Jurkat, Clone E6-1 (cell line): ENCODE results near the gene MAP3K7. TPM values are rescaled to one million over a fixed set of nuclear protein-coding genes. Genes with fewer than 3 reads are reported as not detected.

Source experiments
- DNase-seq: peaks from one replicate; pipeline ENCODE4 v3.0.0-alpha.2; 2011; ENCODE audit warnings: low read depth, low spot score
- H3K4me3 ChIP-seq: 2 replicates; pipeline ENCODE4 v1.5.1; 2011; ENCODE audit warnings: mild to moderate bottlenecking, low read length, control low read depth, moderate library complexity
- polyA plus RNA-seq: library from polyadenylated mRNA; unstranded; fragments of >200 nt; gene quantifications from one replicate; pipeline ENCODE4 v1.2.1, GENCODE V29; 2012; ENCODE audit warnings: missing spikeins; ENCODE audit not compliant: insufficient read length, insufficient read depth

Gene MAP3K7
- 29.6 TPM for polyA plus RNA-seq

DNA sequence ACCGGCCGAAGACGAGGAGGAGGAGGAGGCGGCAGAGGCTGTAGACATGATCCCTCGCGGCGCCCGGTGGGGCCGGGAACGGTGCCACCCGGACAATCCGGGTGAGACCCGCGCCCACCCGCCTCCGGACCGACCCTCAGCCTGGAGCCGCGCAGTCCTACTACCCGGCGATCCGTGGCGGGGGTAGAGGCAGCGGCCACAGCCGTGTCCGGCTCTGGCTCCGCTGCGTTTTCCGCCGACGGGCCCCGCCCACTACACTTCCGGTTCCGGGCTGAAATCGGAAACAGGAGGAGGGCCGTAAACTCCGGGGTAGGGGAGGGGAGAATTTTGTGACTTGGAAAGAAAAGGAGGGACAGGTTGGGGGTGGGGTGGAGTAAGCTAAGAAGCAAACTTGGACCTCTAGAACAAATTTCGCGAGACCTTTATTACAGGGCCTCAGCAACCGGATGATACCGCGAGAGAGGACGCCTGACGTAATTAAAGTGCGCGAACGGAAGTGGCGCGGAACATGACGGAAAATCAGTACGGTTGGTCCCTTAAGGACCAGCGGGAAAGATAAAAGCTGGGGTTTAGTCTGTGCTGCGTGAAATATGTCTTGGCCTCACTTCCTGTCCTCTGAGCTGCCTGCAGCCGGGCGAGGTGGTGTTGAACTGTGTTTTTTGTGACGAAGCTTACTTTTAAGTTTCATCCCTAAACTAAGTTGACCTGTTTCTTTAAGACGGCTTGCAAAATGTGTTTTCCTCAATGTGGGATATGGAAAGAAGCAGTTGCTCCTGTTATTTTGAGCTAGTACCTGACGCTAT, at the start of gene MAP3K7:
TSS of gene MAP3K7 (minus strand) at position 237 of the 803 bp plus-strand sequence. CDS start at position 48, 189 bp downstream.
- H3K4me3 ChIP-seq = peak within 1 kb of the TSS; percentile 84
- peak; percentile 97 for DNase-seq

DNA sequence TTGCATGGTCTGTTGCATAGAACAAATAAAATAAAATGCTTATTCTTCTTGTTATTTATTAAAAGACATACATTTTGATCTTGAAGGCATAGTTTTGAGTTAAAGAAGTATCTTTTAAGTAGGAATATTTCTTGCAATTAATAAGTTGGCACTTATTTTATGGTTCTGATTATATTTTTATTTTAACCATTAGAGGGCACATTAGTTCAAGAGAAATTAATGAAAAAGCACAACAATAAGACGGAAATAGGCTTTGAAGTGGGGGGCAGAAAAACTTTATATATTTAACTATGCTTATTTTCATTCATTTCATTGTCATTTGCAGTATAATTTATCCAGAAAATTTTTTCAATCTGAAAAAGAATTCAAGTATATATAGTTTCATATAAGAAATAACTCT, 44.2 kb upstream of the MAP3K7 start:
- H3K4me3 ChIP-seq = no peak overlapping the region
- no peak for DNase-seq

DNA sequence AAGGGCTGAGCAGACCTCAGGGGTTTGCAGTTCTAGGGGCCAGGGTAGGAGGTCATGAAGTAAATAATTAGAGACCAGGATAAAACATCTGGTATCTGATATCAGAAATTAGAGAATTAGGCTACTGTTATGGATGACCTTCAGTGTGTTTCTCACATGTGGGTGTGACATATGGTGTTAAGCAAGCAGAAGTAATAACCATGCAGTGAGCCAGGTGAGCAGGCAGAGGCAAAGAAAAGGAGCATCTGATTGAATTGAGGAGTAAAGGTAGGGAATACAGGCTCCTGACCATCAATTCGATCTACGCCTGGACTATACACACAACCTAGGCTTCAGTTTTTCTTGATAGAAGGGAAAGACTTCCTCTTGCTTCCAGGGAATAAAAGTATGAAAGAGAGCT, 34.7 kb upstream of the MAP3K7 start:
- DNase-seq = no peak
- H3K4me3 ChIP-seq = no peak overlapping the region

GRCh38 chr6:90619221-90619620, 32.3 kb upstream of the MAP3K7 start:
- no peak for DNase-seq

GRCh38 chr6:90612313-90612680, 25.4 kb upstream of the MAP3K7 start:
- no peak overlapping the region for H3K4me3 ChIP-seq
- DNase-seq = no peak

More at GRCh38 chr6:90619221-90619620, 32.3 kb upstream of the MAP3K7 start:
- H3K4me3 ChIP-seq = no peak overlapping the region

DNA sequence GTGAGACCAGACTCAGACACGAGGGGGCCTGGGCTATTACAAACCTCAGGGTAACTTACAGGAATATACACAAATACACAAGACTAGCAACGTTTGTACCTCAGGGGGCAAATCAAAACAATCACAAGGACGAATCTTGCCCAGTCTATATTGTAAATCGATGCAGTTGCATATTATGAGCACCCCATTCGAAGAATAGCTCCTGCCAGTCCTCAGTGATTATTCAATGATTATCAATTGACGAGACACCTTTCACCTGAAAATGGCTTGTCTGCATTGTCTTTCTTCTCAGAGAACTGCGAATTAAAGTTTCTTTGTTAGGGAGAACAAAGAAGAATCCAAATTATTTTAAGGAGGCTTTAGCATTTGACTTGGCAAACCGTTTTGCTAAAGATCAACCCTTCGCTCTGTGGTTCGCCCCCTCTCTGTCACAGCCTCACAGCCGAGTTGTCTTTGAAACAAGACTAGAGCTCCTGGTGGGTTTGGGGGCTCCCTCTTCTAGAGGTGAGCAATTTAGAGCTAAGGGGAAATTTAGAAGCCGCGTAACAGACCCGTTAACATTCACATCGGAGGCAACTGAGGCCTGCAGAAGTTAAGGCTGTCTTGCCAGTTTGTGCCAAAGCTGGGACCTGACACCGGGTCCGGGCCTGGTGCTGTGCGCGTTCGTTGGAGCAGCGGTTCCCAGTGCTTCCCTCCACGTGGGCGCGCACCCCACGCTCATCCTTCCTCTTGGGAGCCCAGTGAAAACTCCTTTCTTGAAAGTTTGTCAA, 24.9 kb upstream of the MAP3K7 start:
- no peak for DNase-seq
- peak overlapping the region; percentile 71 for H3K4me3 ChIP-seq

GRCh38 chr6:90610751-90611542, 24.1 kb upstream of the MAP3K7 start:
- peak overlapping the region; percentile 71 for H3K4me3 ChIP-seq
- peak; percentile 62 for DNase-seq

DNA sequence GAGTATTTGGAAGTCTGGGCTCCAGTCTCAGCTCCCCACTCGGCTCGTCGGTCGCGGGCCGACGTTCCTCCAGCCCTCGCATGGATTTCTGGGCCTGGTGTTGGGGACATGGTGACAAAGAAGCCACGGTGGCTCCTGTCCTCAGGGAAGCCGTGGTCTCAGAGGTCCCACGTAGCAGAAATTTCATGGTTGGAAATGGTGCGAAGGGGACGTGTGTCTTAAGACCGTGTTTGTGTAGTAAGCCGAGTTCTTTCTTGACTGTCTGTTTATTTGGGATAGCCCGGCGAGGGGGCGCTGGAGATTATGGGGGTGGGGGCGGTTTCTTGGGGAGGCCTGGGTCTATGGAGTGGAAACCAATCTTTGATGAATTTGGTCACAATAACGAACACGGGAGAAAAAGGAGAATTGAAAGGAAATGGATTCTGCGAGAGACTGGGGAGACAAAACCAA, 23.5 kb upstream of the MAP3K7 start:
- DNase-seq = no peak
- peak overlapping the region; percentile 71 for H3K4me3 ChIP-seq

- no peak for DNase-seq
- H3K4me3 ChIP-seq = no peak overlapping the region
Measured at GRCh38 chr6:90605749-90606340, 19.0 kb upstream of the MAP3K7 start.

DNA sequence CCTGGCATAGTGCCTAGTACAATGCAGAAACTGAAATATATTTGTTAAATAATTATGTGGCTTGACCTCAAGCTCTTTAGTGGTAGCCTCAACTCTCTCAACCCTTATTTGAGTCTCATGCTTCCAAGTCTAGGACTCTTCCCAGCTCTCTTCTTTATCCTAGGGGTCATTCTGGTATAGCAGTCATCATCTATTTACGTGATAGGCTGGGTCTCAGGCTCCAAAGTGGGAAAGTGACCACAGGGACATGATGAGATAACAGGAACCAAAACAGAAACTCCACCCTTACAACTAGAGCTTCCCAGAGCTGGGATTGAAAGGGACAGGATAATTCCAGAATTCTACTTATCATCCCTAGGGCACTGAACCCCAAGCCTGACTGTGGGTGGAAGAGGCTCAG, 17.7 kb upstream of the MAP3K7 start:
- no peak for DNase-seq
- H3K4me3 ChIP-seq = no peak overlapping the region

DNA sequence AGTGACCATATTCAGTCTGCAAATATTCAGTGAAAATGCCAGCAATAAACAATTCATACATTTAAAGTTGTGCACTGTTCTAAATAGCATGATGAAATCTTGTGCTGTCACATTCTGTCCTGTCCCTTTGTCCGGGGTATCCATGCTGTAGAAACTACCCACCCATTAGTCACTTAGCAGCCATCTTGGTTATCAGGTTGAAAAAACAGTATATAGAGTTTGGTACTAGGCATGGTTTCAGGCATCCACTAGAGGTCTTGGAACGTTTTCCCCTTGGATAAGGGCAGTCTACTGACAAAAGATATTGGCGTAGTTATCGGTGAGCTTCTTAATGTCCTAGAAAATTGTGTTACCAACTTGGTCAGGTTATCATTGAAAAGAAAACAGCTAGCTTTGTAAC, 12.3 kb upstream of the MAP3K7 start:
- DNase-seq = no peak
- H3K4me3 ChIP-seq = no peak overlapping the region

DNA sequence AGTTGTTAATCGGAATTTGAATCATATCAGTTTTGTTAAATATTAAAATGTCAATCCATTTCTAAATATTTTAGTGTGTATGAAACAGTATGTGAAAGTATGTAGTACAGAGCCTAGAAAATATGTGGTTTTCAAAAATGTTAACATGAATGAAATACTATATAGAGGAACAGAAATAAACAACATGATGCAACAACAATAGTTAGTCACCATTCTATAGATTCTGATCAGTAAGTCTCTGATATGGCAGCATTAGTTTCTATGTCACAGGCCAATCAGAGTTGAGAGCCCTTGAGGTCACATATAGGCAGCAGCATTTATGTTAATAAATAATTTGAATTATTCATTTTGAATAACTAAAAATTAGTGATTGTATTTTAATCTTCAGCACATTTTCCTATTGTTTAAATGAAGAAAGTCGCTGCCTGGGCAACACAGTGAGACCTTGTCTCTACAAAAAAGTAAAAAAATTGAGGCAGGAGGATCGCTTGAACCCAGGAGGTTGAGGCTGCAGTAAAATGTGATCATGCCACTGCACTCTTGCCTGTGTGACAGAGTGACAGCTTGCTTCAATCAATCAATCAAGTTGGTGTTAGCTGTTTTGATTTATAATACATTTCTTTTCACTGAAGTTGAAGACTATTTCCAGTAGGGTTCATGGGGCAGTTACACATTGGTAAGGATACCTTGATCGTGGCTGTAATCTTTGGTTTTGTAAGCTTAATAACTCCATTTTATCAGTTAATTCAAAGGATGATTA, 11.5 kb upstream of the MAP3K7 start:
- no peak for DNase-seq
- no peak overlapping the region for H3K4me3 ChIP-seq

- H3K4me3 ChIP-seq = no peak overlapping the region
- no peak for DNase-seq
Measured at GRCh38 chr6:90596967-90597539, 10.2 kb upstream of the MAP3K7 start.

- H3K4me3 ChIP-seq = no peak overlapping the region
- DNase-seq = no peak
Measured at GRCh38 chr6:90595854-90596253, 9.0 kb upstream of the MAP3K7 start.

GRCh38 chr6:90586546-90586835, 381 bp downstream of the MAP3K7 start:
- peak overlapping the region; percentile 84 for H3K4me3 ChIP-seq
- no peak for DNase-seq

- no peak overlapping the region for H3K4me3 ChIP-seq
- DNase-seq = no peak
Measured at GRCh38 chr6:90584636-90585255, 2.1 kb downstream of the MAP3K7 start.

- H3K4me3 ChIP-seq = no peak overlapping the region
- DNase-seq = no peak
Measured at GRCh38 chr6:90583836-90584481, 2.9 kb downstream of the MAP3K7 start.
